ENCODE data around the gene KHDC1L. TPM values are rescaled to one million over a fixed set of nuclear protein-coding genes. Genes with fewer than 3 reads are reported as not detected.

Gene KHDC1L
- total and polyA plus RNA-seq, 2 of the 4 experiments (the other 2 are of a cell fraction): 0.18 to 0.68 TPM

- in situ Hi-C loops (cut with MboI; ENCODE audit: low sequenced_read_pairs) (no loop called here), dilution Hi-C loops (cut with HindIII; ENCODE audit: low sequenced_read_pairs, unreplicated experiment) (no loop called here), intact Hi-C loops (cut with micrococcal nuclease) (no loop called here)
- Histone ChIP-seq H2AK5ac (ENCODE audit: low read depth, low read length) (no peak overlapping the region), H3K18ac (ENCODE audit: low read depth, low read length) (no peak overlapping the region), H4K8ac (ENCODE audit: low read depth in 2 of 2, low read length in 2 of 2) (no peak overlapping the region), H2BK5ac (ENCODE audit: low read depth, low read length, poor library complexity, severe bottlenecking) (no peak overlapping the region), H3K4me1 (ENCODE audit: control insufficient read depth, insufficient read depth, low read length) (no peaks in the 10 kb centered on the region), H3K36me3 (ENCODE audit: control insufficient read depth, insufficient read depth, low read length) (no peaks in the 10 kb centered on the region), H3K4me3 (ENCODE audit: insufficient read depth, low read depth, low read length) (no peak overlapping the region), H2AFZ (replicated peaks; ENCODE audit: low read length, poor library complexity) (no peak overlapping the region), H2BK20ac (ENCODE audit: low read depth, low read length) (no peak overlapping the region), H3K4me2 (ENCODE audit: low read depth, low read length) (no peak overlapping the region), H2BK15ac (ENCODE audit: low read depth, low read length) (no peak overlapping the region), H4K5ac (ENCODE audit: low read depth, low read length) (no peak overlapping the region), H3K14ac (replicated peaks; ENCODE audit: low read depth, low read length) (no peak overlapping the region), H3K79me1 (ENCODE audit: low read depth in 1 of 2, low read length in 2 of 2) (no peaks in the 10 kb centered on the region), H2BK120ac (ENCODE audit: low read depth, low read length) (no peak overlapping the region), H3K4ac (ENCODE audit: low read depth, low read length) (no peak overlapping the region), H4K91ac (ENCODE audit: insufficient read depth, low read depth, low read length) (no peak overlapping the region), H4K20me1 (ENCODE audit: insufficient read depth, low read length) (no peaks in the 10 kb centered on the region), H2AK9ac (replicated peaks; ENCODE audit: low read depth, low read length, poor library complexity) (no peak overlapping the region), H3K27ac (ENCODE audit: insufficient read depth, low read length) (no peak overlapping the region), H3K9me1 (ENCODE audit: insufficient read depth, low read length) (no peaks in the 10 kb centered on the region; the same call in 1 of the 2 replicates), H3K56ac (ENCODE audit: extremely low read depth, insufficient read depth, low read length) (no peak overlapping the region), H3K9ac (ENCODE audit: low read depth, low read length) (no peak overlapping the region), H3K23ac (ENCODE audit: low read depth, low read length) (no peak overlapping the region), H3K9me3 (ENCODE audit: control insufficient read depth, insufficient read depth, low read length) (no peaks in the 10 kb centered on the region), H3K27me3 (ENCODE audit: control insufficient read depth, insufficient read depth, low read length) (no peaks in the 10 kb centered on the region; the same call in 1 of the 2 replicates)
- POLR2A ChIA-PET (ENCODE audit: unreplicated experiment): no interaction called here
- no peak for TF ChIP-seq MXI1 (IDR thresholded peaks at IDR 0.05; ENCODE audit: borderline replicate concordance, low read depth, low read length)
- TF ChIP-seq POLR2A (IDR thresholded peaks at IDR 0.05; ENCODE audit: low read depth, low read length): no peak
- no peak for TF ChIP-seq RFX5 (IDR thresholded peaks at IDR 0.05; ENCODE audit: low read depth, low read length)
- TF ChIP-seq CHD1 (IDR thresholded peaks at IDR 0.05; ENCODE audit: low read depth, low read length): no peak
- no peak for TF ChIP-seq MAZ (IDR thresholded peaks at IDR 0.05; ENCODE audit: borderline replicate concordance, low read depth, low read length)
- no peak for TF ChIP-seq SMC3 (IDR thresholded peaks at IDR 0.05; ENCODE audit: low read depth, low read length)
- no peak for TF ChIP-seq NFE2L2 (IDR thresholded peaks at IDR 0.05; ENCODE audit: low read depth, low read length)
- no peak for TF ChIP-seq CEBPB (IDR thresholded peaks at IDR 0.05; ENCODE audit: low read depth, low read length)
- no peak for TF ChIP-seq ELK1 (IDR thresholded peaks at IDR 0.05; ENCODE audit: borderline replicate concordance, low read depth, low read length)
- TF ChIP-seq RAD21 (IDR thresholded peaks at IDR 0.05; ENCODE audit: low read length): no peak
- no peak for TF ChIP-seq RCOR1 (IDR thresholded peaks at IDR 0.05; ENCODE audit: insufficient replicate concordance, low read length)
- TF ChIP-seq BHLHE40 (IDR thresholded peaks at IDR 0.05; ENCODE audit: low read depth, low read length): no peak
- ATAC-seq (ENCODE audit: low read depth) (no peak), DNase-seq (no peak)
- 79% methylated on average over 6 of the region's 9 CpGs; no CpG with 5 or more reads in 1 of the 2 experiments for whole genome bisulfite sequencing, 2 experiments (ENCODE audit: extremely low coverage in 2 of 2, insufficient read length in 1 of 2)
- CTCF ChIA-PET: no interaction called here
- BruUV-seq (replicated peaks): no TSS peak
Observed at GRCh38 chr6:73209117-73209516, 16.2 kb downstream of the KHDC1L start.

Data from IMR-90 (cell line).